GM23248 (cell line): Measurements from ENCODE around the gene SNAPC1.

Experiments used
- EZH2 ChIP-seq: fragments of 200-600 bp; sonication (generic); IDR thresholded peaks from 2 replicates; pipeline ENCODE4 v1.6.1; 2018; ENCODE audit warnings: antibody characterized with exemption, mild to moderate bottlenecking; ENCODE audit not compliant: insufficient read depth, poor library complexity, severe bottlenecking
- EZH2phosphoT487 ChIP-seq: fragments of 200-600 bp; sonication (generic); IDR thresholded peaks from 2 replicates; pipeline ENCODE4 v1.6.1; 2018; ENCODE audit warnings: antibody characterized with exemption, moderate library complexity, mild to moderate bottlenecking, low read depth; ENCODE audit not compliant: insufficient read depth

- TF ChIP-seq EZH2 = no peak
- TF ChIP-seq EZH2phosphoT487 = no peak
These were observed 42.6 kb upstream of the SNAPC1 start for GRCh38 chr14:61719344-61720293.
